Left ventricle myocardium inferior (tissue), 1 donor: ENCODE results near the gene LRRC3B. TPM values are rescaled to one million over a fixed set of nuclear protein-coding genes. Genes with fewer than 3 reads are reported as not detected.
"Not testable (repeated sequence)": the region's sequence is repeated elsewhere in the genome, so short reads cannot be mapped to it uniquely, and the experiment has no call there.

Experiments used
- DNase-seq: peaks from one replicate; pipeline ENCODE4 v3.0.0-alpha.2; 2020
- H3K27ac ChIP-seq: fragments of 200-600 bp; replicated peaks from 2 replicates; pipeline ENCODE4 v1.8.0; 2021
- H3K27me3 ChIP-seq: fragments of 200-600 bp; 2 replicates; pipeline ENCODE4 v1.8.0; 2021; ENCODE audit warnings: low read depth
- H3K36me3 ChIP-seq: fragments of 200-600 bp; 2 replicates; pipeline ENCODE4 v1.8.0; 2021
- H3K4me1 ChIP-seq: fragments of 200-600 bp; 2 replicates; pipeline ENCODE4 v1.8.0; 2021
- H3K4me3 ChIP-seq: fragments of 200-600 bp; 2 replicates; pipeline ENCODE4 v1.8.0; 2021; ENCODE audit warnings: mild to moderate bottlenecking, moderate library complexity
- H3K9me3 ChIP-seq: fragments of 200-600 bp; replicated peaks from 2 replicates; pipeline ENCODE4 v1.8.0; 2021
- intact Hi-C: fragments of 100-400 bp; cut with micrococcal nuclease; formaldehyde crosslinking; loops from one replicate; pipeline ENCODE4 v1.11.0; 2022
- total RNA-seq: library from RNA; stranded (reverse); fragmentation: NEBNext Ultra II Directional; extraction: Animal tissue kit (Norgen Biotek cat#: 25700); gene quantifications from one replicate; pipeline ENCODE4 v1.2.1, GENCODE V29; 2021
- TF ChIP-seq, protein P1 (sequence below): fragments of 200-600 bp; IDR thresholded peaks from 2 replicates; pipeline ENCODE4 v1.8.0; 2021; ENCODE audit warnings: antibody characterized with exemption, mild to moderate bottlenecking, borderline replicate concordance
- donor health status: DM: no; HTN: yes; CAD: no; lungs with severe emphysema.

The LRRC3B gene
- total RNA-seq, 1 donor from 2014 or later: 0.55 TPM

DNA sequence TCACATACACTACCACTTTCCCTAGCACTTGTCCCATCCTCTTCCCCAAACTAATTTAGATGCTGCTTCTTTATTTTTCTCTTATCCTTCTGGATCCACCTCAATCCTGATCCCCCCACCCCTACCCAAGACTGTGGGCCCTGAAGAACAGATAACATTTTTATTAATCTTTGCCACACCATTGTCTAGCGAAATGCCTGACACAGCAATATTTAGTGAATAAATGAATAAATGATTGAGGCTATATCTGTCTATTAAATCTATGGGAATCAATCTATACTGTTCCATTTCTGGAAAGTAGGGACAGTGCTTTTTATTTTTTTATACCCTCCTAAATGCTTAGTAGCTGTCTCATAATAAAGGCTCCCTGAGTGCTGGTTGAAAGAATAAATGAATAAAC is 32.9 kb upstream of the LRRC3B start:
- H3K9me3 ChIP-seq: no peaks in the 10 kb centered on the region
- no peaks in the 10 kb centered on the region for H3K27me3 ChIP-seq
- H3K4me3 ChIP-seq: no peak overlapping the region
- no peak for DNase-seq
- H3K4me1 ChIP-seq: no peaks in the 10 kb centered on the region
- H3K36me3 ChIP-seq: no peaks in the 10 kb centered on the region
- H3K27ac ChIP-seq: no peak overlapping the region
- intact Hi-C loops: no loop called here
- TF ChIP-seq, protein P1, sequence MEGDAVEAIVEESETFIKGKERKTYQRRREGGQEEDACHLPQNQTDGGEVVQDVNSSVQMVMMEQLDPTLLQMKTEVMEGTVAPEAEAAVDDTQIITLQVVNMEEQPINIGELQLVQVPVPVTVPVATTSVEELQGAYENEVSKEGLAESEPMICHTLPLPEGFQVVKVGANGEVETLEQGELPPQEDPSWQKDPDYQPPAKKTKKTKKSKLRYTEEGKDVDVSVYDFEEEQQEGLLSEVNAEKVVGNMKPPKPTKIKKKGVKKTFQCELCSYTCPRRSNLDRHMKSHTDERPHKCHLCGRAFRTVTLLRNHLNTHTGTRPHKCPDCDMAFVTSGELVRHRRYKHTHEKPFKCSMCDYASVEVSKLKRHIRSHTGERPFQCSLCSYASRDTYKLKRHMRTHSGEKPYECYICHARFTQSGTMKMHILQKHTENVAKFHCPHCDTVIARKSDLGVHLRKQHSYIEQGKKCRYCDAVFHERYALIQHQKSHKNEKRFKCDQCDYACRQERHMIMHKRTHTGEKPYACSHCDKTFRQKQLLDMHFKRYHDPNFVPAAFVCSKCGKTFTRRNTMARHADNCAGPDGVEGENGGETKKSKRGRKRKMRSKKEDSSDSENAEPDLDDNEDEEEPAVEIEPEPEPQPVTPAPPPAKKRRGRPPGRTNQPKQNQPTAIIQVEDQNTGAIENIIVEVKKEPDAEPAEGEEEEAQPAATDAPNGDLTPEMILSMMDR: no peak

- Histone ChIP-seq H3K4me1 (no peaks in the 10 kb centered on the region), H3K27ac (no peak overlapping the region), H3K9me3 (no peaks in the 10 kb centered on the region), H3K4me3 (no peak overlapping the region), H3K36me3 (no peaks in the 10 kb centered on the region), H3K27me3 (no peaks in the 10 kb centered on the region)
- no peak for DNase-seq
- intact Hi-C loops: no loop called here
- TF ChIP-seq, protein P1: no peak
Observed at GRCh38 chr3:26590919-26591484, 31.6 kb upstream of the LRRC3B start.

DNA sequence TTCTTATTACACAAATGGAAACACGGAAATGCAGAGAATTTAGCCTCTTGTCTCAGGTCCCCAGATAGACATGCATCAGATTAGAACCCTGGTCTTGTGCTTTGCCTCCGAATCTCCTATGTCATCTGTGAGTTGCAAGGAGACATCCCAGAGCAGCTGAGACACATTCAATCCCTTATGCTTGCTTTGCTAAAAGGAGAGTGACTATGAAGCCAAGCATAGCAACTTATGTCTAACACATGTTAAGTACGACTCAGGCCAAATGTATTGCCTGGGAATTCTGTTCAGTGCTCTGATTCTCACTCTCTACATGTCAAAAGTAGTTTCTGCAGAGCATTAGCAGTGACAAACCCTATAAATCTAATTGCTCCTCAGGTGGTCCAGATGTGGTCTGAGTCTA is 30.6 kb upstream of the LRRC3B start:
- no peaks in the 10 kb centered on the region for H3K9me3 ChIP-seq
- intact Hi-C loops: no loop called here
- H3K4me1 ChIP-seq: no peaks in the 10 kb centered on the region
- H3K27me3 ChIP-seq: no peaks in the 10 kb centered on the region
- TF ChIP-seq, protein P1: no peak
- no peak overlapping the region for H3K4me3 ChIP-seq
- no peaks in the 10 kb centered on the region for H3K36me3 ChIP-seq
- no peak for DNase-seq
- H3K27ac ChIP-seq: no peak overlapping the region

DNA sequence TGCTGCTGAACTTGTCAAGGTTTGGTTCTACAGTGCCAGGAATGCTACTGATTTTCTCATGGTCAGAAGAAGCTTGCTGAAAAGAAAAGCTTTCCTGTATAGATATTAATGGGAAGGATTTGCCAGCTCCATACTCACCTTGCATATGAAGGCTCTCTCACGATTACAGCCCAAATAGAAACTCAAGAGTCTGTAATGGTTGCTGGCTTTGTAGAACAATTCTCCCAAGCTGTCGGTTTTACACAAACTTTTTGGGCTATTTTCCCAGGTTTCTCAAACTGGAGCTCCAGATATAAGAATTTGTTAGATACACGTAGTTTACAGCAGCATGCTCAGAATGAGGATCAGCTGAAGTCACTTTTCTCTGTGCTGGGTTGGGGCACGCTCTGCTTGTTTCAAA is 30.1 kb upstream of the LRRC3B start:
- TF ChIP-seq, protein P1: no peak
- Histone ChIP-seq H3K36me3 (no peaks in the 10 kb centered on the region), H3K27me3 (no peaks in the 10 kb centered on the region), H3K4me1 (no peaks in the 10 kb centered on the region), H3K4me3 (no peak overlapping the region), H3K27ac (no peak overlapping the region), H3K9me3 (no peaks in the 10 kb centered on the region)
- intact Hi-C loops: no loop called here
- no peak for DNase-seq

DNA sequence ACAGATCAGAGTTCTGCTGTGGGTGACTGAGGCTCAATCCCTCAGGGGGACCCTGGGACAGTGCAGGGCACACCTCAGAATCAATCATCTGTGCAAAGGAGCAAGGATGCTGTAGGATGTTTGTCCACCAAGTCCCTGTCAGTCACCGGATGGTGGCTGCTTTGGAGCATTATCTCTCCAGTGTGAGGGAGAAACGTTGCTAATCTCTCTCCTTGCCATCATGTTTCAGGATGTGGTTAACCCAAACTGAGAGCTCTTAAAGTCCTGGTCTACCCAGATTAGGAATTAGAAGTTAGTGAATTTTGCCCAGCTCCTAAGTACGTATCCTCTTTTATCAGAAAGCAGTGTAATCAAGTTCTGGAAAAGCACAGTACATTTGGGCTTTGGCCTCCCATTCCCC is 26.2 kb upstream of the LRRC3B start:
- Histone ChIP-seq H3K4me1 (no peaks in the 10 kb centered on the region), H3K9me3 (no peaks in the 10 kb centered on the region), H3K27me3 (no peaks in the 10 kb centered on the region), H3K27ac (no peak overlapping the region), H3K4me3 (no peak overlapping the region), H3K36me3 (no peaks in the 10 kb centered on the region)
- TF ChIP-seq, protein P1: no peak
- no peak for DNase-seq
- intact Hi-C loops: no loop called here

DNA sequence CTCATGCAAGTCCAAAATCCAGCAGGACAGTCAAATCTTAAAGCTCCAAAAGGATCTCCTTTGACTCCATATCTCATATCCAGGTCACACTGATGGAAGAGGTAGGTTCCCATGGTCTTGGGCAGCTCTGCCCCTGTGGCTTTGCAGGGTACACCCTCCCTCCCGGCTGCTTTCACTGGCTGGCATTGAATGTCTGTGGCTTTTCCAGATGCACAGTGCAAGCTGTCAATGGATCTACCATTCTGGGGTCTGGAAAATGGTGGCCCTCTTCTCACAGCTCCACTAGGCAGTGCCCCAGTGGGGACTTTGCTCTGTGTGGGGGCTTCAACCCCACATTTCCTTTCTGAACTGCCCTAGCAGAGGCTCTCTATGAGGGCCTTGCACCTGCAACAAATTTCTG is 19.3 kb upstream of the LRRC3B start:
- H3K4me1 ChIP-seq, H3K27ac ChIP-seq, H3K4me3 ChIP-seq, intact Hi-C loops, DNase-seq, H3K27me3 ChIP-seq, H3K36me3 ChIP-seq: not testable (repeated sequence)
- peaks cover 31% of the 10 kb centered on the region for H3K9me3 ChIP-seq

GRCh38 chr3:26603771-26604170 is 18.8 kb upstream of the LRRC3B start:
- H3K36me3 ChIP-seq, H3K4me3 ChIP-seq, H3K4me1 ChIP-seq, H3K27me3 ChIP-seq, intact Hi-C loops, DNase-seq, H3K27ac ChIP-seq: not testable (repeated sequence)
- H3K9me3 ChIP-seq: peaks cover 31% of the 10 kb centered on the region
